ENCODE measurements around the gene NFIC.

DNA sequence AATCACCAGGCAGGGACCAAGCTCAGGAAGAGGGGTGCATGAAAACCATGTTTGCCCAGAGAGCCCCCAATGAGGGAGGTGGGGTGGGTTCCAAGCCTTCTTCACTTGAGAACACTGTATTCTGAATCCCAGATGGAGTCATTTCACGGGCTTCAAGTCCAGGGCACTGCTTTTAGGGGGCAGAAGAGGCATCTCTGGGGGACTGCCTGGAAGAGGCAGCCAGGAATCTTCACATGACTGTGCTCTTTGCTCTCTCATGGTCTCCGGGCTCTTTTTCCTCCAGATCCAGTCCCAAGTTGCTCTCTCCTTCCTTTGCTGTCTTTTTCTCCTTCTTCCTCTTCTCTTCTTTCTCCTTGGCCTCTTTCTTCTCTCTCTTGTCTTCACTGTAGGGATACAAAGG, 108.2 kb downstream of the NFIC start:
- TF ChIP-seq, protein P1, sequence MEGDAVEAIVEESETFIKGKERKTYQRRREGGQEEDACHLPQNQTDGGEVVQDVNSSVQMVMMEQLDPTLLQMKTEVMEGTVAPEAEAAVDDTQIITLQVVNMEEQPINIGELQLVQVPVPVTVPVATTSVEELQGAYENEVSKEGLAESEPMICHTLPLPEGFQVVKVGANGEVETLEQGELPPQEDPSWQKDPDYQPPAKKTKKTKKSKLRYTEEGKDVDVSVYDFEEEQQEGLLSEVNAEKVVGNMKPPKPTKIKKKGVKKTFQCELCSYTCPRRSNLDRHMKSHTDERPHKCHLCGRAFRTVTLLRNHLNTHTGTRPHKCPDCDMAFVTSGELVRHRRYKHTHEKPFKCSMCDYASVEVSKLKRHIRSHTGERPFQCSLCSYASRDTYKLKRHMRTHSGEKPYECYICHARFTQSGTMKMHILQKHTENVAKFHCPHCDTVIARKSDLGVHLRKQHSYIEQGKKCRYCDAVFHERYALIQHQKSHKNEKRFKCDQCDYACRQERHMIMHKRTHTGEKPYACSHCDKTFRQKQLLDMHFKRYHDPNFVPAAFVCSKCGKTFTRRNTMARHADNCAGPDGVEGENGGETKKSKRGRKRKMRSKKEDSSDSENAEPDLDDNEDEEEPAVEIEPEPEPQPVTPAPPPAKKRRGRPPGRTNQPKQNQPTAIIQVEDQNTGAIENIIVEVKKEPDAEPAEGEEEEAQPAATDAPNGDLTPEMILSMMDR (IDR thresholded peaks at IDR 0.05), result no peak
- TF ChIP-seq POLR2A (IDR thresholded peaks at IDR 0.05), result no peak
